NCI-H460 (cell line): Measurements from ENCODE around the gene MAGEH1. TPM values are rescaled to one million over a fixed set of nuclear protein-coding genes. Genes with fewer than 3 reads are reported as not detected.
"Not testable (repeated sequence)": the region's sequence is repeated elsewhere in the genome, so short reads cannot be mapped to it uniquely, and the experiment has no call there.

Source experiments
- DNase-seq: peaks from one replicate; pipeline ENCODE4 v3.0.0-alpha.2; 2016; ENCODE audit warnings: low read depth; ENCODE audit errors: extremely low read depth
- polyA plus RNA-seq: library from polyadenylated mRNA; depleted of rRNA; stranded (reverse); fragments of >200 nt; gene quantifications from 2 replicates; pipeline ENCODE4 v1.2.3, GENCODE V29; 2014; cell fraction: nucleus; rRNA removed
- total RNA-seq: library from RNA; depleted of rRNA; stranded (reverse); fragments of >200 nt; shearing (Covaris generic); gene quantifications from 2 replicates; pipeline ENCODE4 v1.2.3, GENCODE V29; 2014; rRNA removed

Gene MAGEH1, protein sequence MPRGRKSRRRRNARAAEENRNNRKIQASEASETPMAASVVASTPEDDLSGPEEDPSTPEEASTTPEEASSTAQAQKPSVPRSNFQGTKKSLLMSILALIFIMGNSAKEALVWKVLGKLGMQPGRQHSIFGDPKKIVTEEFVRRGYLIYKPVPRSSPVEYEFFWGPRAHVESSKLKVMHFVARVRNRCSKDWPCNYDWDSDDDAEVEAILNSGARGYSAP
- total RNA-seq, result 9.4 and 10.8 TPM in 2 replicates
- polyA plus RNA-seq, result 14.5 and 15.4 TPM in 2 replicates

- peak; percentile 68 for DNase-seq
Observed at GRCh38 chrX:55451990-55452832, at the start of gene MAGEH1. MAGEH1 (plus strand) TSS chrX:55452127; CDS start chrX:55452375, 248 bp downstream.

- DNase-seq, result not testable (repeated sequence)
Observed at GRCh38 chrX:55427079-55427478, 24.8 kb upstream of the MAGEH1 start.

DNA sequence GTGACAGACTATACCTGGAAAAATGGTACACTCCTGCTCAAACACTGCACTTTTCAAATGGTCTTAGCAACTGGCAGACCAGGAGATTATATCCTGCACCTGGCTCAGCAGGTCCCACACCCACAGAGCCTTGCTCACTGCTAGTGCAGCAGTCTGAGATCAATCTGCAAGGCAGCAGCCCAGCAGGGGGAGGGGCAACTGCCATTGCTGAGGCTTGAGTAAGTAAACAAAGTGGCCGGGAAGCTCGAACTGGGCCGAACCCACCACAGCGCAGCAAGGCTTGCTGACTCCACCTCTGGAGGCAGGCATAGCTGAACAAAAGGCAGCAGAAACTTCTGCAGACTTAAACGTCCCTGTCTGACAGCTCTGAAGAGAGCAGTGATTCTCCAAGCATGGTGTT lies 8.5 kb upstream of the MAGEH1 start:
- DNase-seq, result not testable (repeated sequence)

DNA sequence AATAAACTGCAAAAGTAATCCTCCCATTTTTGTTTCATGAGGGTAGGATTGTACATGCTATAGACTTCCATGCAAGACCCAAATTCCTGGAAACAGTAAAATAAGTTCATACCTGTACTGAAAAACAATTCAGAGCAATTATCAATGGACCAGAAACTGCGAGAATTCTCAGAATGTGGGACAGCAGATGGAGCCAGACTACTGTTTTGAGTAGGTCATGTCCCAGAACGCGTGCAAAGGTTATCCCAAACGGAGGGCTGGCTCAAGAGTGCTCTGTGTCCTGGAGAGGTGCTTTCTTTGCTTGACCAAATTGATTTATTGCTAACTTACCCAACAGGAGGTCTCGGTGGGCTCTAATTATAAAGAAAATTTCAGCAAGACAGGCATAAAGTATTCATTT lies 1.7 kb upstream of the MAGEH1 start:
- no peak for DNase-seq

GRCh38 chrX:55451141-55451540 lies 786 bp upstream of the MAGEH1 start:
- no peak for DNase-seq

GRCh38 chrX:55451626-55451989 lies 319 bp upstream of the MAGEH1 start:
- DNase-seq, result no peak

GRCh38 chrX:55452833-55453124 lies 852 bp downstream of the MAGEH1 start:
- DNase-seq, result no peak

DNA sequence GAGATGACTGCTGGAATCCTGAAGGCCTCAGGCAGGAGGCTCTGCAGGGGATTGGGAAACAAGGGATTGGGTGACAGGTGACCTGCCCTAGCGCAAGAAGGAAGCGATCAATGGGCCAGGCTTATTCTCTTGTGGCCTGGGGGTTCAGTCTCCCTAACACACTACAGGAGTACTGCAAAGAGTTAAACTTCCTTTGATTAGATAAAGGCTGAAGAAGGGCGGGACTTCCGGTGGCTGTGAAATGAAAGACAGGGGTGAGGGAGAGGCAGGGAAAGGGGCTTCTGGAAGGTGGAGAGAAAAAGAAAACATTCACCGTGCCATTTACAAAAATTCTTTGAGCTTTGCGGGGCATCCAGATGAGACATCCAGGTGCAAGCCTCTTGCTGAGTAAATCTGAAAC lies 3.8 kb downstream of the MAGEH1 start:
- DNase-seq, result not testable (repeated sequence)

DNA sequence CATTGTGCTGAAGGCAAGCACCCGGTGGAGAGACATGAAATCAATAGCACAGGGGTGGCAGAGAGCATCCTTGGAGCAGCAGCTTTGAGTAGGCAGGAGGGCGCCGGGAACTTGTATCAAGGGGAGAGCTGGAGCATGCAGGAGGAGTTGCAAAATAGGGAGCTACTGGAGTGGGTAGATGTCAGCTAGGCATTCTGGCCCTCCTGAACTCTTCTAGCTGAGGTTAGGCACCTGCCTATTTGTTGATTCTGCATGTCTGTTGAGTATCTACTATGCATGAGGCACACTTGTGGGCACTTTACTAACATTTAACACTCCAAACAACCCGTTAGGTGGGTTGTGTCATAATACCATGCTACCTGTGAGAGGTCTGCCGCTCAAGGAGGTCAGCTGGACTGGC lies 7.5 kb downstream of the MAGEH1 start:
- DNase-seq, result not testable (repeated sequence)

DNA sequence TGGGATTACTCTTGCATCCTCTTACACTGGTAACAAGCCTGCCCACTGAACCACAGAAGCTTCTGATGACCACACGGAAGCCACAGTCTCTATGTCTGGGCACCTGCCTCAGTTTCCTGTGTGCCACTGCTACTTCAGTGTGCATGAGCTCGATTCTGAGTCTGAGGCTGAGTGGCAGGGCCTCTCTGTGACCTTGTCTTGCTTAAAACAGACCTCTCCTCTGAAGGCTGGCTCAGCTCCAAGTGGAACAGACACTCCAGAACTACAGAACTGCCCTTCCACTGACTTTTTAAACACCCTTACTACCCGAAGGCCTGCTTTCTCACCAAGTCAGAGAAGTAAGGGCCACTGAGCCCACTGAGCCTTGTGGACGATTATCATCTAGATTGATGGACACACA lies 8.0 kb downstream of the MAGEH1 start:
- not testable (repeated sequence) for DNase-seq

DNA sequence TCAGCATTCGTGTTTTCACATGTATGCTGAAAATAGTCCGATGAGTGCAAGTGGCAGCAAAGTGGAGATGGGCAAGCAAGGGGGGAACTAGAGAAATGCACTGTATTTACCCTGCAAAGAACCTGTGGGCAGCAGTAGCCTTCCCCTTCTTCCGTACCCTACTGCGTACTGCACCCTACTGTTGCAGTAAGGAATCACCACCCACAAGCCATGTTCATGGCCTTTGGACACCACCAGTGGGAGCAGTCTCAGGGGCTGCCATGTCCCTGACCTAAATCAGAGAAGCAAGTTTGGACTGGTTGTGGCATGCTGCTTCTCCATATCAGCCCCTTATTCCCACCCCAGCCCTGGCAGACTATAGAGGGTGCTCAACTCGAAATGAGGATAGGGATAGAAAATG lies 12.1 kb downstream of the MAGEH1 start:
- DNase-seq, result not testable (repeated sequence)

DNA sequence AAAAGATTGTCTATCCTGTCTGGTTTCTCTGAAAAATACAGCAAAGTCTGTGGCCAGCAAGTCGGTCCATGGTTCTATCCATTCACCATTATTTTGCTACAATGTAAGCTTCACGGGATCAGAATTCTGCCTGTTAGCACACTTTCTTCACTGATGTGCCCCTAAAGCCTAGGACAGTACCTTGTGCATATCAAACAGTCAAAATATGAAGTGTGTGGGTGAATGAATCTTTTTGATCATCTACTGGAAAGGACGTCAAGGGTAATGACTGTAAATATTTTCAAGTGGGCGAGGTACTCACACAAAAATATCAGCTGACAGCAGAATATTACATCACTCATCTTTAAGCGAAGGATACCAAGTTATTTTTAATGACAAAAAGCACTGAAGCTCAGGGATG lies 13.2 kb downstream of the MAGEH1 start:
- DNase-seq, result not testable (repeated sequence)

GRCh38 chrX:55465791-55466190 lies 13.9 kb downstream of the MAGEH1 start:
- DNase-seq, result not testable (repeated sequence)

DNA sequence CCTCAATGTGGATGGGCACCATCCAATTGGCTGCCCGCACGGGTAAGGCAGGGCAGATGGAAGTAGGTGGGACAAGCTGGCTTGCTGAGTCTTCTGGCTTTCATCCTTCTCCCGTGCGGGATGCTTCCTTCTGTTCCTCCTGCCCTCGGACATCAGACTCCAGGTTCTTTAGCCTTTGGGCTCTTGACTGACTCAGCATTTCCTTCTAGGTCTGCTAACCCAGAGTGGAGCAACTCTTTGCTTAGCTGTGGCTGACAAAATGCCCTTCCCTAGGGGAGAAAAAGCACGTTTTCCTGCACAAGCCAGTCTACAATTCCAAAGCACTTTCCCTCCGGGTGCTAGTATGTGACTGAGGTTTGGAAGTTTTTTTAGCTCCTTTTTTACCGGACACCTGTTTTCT lies 28.0 kb downstream of the MAGEH1 start:
- DNase-seq, result not testable (repeated sequence)

- DNase-seq, result no peak
Observed at GRCh38 chrX:55480390-55481062, 28.6 kb downstream of the MAGEH1 start.

GRCh38 chrX:55484948-55485347 lies 33.0 kb downstream of the MAGEH1 start:
- DNase-seq, result no peak

DNA sequence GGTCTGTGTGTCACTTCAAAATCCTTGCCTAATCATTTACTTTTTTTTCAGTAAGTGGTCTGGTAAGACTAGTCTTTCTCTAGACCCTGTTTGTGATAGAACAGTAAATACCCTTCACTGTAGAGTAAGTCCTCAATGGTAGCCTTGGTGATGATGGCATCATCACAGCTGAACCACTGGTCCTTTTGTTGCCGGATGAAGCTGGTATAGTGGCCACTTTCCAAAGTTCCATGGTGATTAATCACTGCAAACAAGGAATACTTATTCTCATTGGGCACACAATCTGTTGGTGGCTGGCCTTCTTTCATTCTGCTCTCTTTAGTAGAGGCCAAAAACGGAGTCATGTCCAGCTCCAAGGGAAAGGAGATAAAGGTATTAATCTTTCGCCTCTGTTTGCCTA lies 34.8 kb downstream of the MAGEH1 start:
- no peak for DNase-seq

DNA sequence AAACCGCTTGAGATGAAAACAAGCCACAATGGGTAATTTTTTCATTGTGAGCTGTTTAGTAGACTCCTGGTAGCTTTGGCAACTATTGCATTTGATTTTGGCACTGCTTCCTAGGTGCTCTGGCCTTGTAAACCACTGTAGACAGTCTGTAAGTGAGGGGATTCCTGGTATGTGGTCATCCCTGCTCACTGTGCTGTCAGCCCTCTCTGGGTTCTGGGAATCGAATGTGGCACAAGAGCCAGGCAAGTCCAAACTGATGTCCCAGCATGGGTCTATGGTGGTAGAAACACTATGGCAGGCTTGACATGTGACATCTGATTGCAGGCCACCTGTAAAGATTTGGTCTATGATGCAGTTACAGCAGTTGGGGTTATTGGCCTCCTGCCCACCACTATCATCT lies 35.2 kb downstream of the MAGEH1 start:
- DNase-seq, result no peak

DNA sequence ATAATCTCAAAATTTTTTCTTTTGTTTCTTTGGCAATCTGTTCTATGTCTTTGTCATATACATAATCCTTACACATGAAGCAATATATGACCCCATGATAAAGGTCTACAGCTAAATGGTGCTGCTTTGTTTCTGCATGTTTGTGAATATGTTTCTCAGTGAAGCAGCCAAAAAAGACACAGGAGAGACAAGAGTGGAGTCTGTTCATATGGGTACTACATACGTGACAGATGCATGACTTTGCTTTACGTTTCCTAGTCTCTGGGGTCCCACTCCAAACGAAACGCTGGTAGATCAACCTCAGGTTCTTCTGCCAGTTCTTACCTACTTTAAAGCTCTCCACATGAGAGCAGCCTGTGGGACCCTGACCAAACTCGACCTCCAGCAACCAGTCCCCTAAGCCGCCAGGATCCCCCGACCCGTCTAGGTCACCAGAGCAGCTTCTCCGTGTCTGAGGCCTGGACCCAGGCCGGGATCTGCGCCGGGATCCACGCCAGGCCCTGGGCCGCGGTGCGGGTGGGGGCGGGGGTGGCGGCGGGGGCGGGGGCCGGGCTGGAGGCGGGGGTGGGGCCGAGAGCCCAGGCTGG lies 36.2 kb downstream of the MAGEH1 start:
- DNase-seq, result no peak

- peak; percentile 39 for DNase-seq
Observed at GRCh38 chrX:55488593-55489313, 36.8 kb downstream of the MAGEH1 start.
